Measurements from ENCODE around the gene ANKRD13D.

Gene ANKRD13D

GRCh38 chr11:67262731-67263675 is 26.1 kb upstream of the ANKRD13D start:
- no peaks in the 10 kb centered on the region for H3K9me3 ChIP-seq (ENCODE audit: control insufficient read depth in 2 of 2, low read length in 2 of 2)
- H3K9ac ChIP-seq (ENCODE audit: low read length in 2 of 2) = peak overlapping the region in 1 of 2 donors; percentile 29
- H3K4me1 ChIP-seq (ENCODE audit: control insufficient read depth, insufficient read depth, low read length) = peaks cover 37% of the 10 kb centered on the region
- peak overlapping the region; percentile 46 for H3K27ac ChIP-seq (ENCODE audit: low read length)
- no peaks in the 10 kb centered on the region for H3K36me3 ChIP-seq (ENCODE audit: control insufficient read depth in 2 of 2, insufficient read depth in 2 of 2, low read length in 2 of 2)
- H3K27me3 ChIP-seq (ENCODE audit: control insufficient read depth in 1 of 2, insufficient read depth in 2 of 2, low read length in 2 of 2) = no peaks in the 10 kb centered on the region
- peak overlapping the region in 1 of 2 donors; percentile 35 for H3K4me3 ChIP-seq (ENCODE audit: low read length in 2 of 2)

- Histone ChIP-seq H3K4me1 (ENCODE audit: control insufficient read depth, insufficient read depth, low read length) (peaks cover 50% of the 10 kb centered on the region), H3K27ac (ENCODE audit: low read length) (no peak overlapping the region)
These were observed 24.8 kb upstream of the ANKRD13D start for GRCh38 chr11:67264260-67264659.

DNA sequence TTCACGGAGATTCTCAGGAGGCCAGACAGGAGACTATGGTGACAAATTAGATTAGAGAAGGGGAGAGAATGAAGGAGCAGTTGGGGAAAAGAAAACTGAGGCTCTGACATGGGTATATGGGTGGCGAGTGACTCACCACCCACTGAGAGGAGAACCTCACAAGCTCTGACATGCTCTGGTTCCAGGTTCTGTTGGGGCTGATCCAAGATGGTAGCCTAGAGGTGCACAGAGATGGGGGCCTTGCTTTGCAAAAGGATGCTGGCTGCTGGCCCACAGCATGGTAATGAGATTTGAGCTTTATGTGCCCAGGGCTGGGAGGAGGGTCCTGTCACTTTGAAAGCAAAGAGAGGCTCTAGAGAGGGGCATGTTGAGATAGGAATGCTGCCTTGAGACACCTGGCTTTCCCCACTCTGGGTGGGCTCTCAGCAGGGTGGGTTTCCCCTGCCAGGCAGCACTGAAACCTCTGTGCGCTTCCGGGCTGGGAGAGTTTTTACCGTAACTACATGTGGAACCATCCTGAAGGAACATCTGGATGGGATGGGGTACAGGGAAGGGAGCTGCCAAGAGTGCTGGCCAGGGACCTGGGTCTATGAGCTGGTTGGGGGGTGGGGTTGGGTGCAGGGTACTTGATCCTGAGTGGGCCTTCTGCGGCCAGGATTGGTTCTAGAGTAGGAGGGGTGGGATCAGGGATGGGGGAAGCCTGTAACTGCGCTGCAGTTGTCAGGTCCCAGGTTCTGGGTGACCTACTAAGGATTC is 24.0 kb upstream of the ANKRD13D start:
- H3K27ac ChIP-seq (ENCODE audit: low read length) = peak overlapping the region; percentile 73
- no peaks in the 10 kb centered on the region for H3K9me3 ChIP-seq (ENCODE audit: control insufficient read depth in 2 of 2, low read length in 2 of 2)

More at GRCh38 chr11:67264260-67264659, 24.8 kb upstream of the ANKRD13D start:
- no peak overlapping the region for H3K4me3 ChIP-seq (ENCODE audit: low read length in 2 of 2)
- no peaks in the 10 kb centered on the region for H3K9me3 ChIP-seq (ENCODE audit: control insufficient read depth in 2 of 2, low read length in 2 of 2)
- H3K9ac ChIP-seq (ENCODE audit: low read length in 2 of 2) = no peak overlapping the region
- peaks cover 0 to 2% of the 10 kb centered on the region in 2 donors for H3K36me3 ChIP-seq (ENCODE audit: control insufficient read depth in 2 of 2, insufficient read depth in 2 of 2, low read length in 2 of 2)
- H3K27me3 ChIP-seq (ENCODE audit: control insufficient read depth in 1 of 2, insufficient read depth in 2 of 2, low read length in 2 of 2) = no peaks in the 10 kb centered on the region

DNA sequence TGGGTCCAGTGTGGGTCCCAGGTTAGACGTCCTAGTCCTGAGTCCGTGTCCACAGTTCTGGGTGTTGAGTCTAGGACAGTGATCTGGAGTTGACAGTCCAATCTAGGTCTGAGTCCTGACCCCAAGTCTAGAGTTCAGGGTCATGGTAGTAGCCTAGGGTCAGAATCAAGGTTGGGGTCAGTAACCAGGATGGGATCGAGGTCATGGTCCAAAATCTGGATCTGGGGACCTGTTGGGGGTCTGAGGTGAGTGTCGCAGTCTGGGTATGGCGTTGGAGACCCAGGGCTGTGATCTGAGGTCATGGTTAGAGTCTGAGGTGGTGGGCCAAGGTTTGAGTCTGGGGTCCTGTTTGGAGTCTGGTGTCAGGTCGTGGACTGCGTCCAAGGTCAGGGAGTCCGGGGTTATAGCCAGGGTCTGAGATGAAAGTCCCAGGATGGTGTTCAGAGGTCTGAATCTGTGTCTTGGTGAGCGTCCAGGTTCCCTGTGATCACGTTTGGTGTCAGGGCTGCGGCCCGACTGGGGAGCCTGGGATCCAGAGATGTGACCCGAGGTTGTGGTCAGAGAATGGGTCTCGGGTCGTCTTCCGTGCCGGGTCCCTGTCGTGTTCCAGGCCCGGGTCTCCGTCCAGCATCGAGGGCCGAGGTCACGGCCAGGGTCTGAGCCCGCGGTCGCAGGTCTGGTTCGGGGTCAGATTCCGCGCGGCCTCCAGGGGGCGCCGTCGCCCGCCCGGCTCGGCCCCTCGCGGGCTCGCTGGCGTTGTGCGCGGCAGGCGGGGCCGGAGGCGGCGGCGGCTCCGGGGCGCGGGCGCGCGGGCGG is 23.3 kb upstream of the ANKRD13D start:
- Histone ChIP-seq H3K27ac (ENCODE audit: low read length) (peak overlapping the region; percentile 73), H3K36me3 (ENCODE audit: control insufficient read depth in 2 of 2, insufficient read depth in 2 of 2, low read length in 2 of 2) (peaks cover 0 to 2% of the 10 kb centered on the region in 2 donors), H3K9me3 (ENCODE audit: control insufficient read depth in 2 of 2, low read length in 2 of 2) (no peaks in the 10 kb centered on the region), H3K27me3 (ENCODE audit: control insufficient read depth in 1 of 2, insufficient read depth in 2 of 2, low read length in 2 of 2) (no peaks in the 10 kb centered on the region), H3K4me3 (ENCODE audit: low read length in 2 of 2) (peak overlapping the region; percentile 55 to 67), H3K9ac (ENCODE audit: low read length in 2 of 2) (peak overlapping the region; percentile 69 to 74), H3K4me1 (ENCODE audit: control insufficient read depth, insufficient read depth, low read length) (peaks cover 66% of the 10 kb centered on the region)

More for the DNA sequence above, 24.0 kb upstream of the ANKRD13D start:
- peak overlapping the region in 1 of 2 donors; percentile 69 for H3K9ac ChIP-seq (ENCODE audit: low read length in 2 of 2)
- peaks cover 0 to 2% of the 10 kb centered on the region in 2 donors for H3K36me3 ChIP-seq (ENCODE audit: control insufficient read depth in 2 of 2, insufficient read depth in 2 of 2, low read length in 2 of 2)
- no peak overlapping the region for H3K4me3 ChIP-seq (ENCODE audit: low read length in 2 of 2)
- no peaks in the 10 kb centered on the region for H3K27me3 ChIP-seq (ENCODE audit: control insufficient read depth in 1 of 2, insufficient read depth in 2 of 2, low read length in 2 of 2)
- H3K4me1 ChIP-seq (ENCODE audit: control insufficient read depth, insufficient read depth, low read length) = peaks cover 58% of the 10 kb centered on the region

DNA sequence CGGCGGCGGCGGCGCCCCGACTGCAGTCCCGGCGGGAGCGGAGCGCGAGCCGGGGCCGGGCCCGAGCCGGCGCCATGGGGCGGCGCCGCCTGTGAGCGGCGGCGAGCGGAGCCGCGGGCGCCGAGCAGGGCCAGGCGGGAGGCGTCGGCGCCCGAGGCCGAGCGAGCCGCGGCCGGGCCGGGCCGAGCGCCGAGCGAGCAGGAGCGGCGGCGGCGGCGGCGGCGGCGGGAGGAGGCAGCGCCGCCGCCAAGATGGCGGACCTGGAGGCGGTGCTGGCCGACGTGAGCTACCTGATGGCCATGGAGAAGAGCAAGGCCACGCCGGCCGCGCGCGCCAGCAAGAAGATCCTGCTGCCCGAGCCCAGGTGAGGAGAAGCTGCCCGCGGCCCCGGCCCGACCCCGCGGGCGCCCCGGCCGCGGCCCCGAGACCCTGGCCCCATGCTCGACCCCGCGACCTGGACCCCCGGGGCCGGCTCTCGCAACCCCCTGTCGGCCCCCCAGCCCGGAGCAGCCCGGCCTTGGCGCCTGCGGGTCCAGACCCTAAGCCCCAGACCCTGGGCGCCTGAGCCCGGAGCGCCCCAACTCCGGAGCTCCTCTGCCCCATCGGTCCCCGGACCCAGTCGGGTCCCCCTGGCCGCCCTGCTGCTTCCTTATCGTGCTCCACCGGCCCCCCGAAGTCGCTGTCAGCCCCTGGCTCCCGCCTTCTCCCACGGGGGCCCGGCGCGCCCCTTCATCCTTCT is 22.5 kb upstream of the ANKRD13D start, which contains the start of gene GRK2:
TSS of gene GRK2 (plus strand) at position 25 of the 739 bp plus-strand sequence. CDS start at position 252, 227 bp downstream.
- Histone ChIP-seq H3K27ac (ENCODE audit: low read length) (peak within 1 kb of the TSS; percentile 73), H3K4me1 (ENCODE audit: control insufficient read depth, insufficient read depth, low read length) (peaks cover 71% of the 10 kb centered on the region)

GRCh38 chr11:67267188-67268080 is 21.7 kb upstream of the ANKRD13D start:
- Histone ChIP-seq H3K9ac (ENCODE audit: low read length in 2 of 2) (peak overlapping the region; percentile 81 to 82), H3K27ac (ENCODE audit: low read length) (peak overlapping the region; percentile 67)

More for the DNA sequence above, 22.5 kb upstream of the ANKRD13D start, which contains the start of gene GRK2:
- Histone ChIP-seq H3K4me3 (ENCODE audit: low read length in 2 of 2) (peak within 1 kb of the TSS; percentile 83 to 84), H3K9ac (ENCODE audit: low read length in 2 of 2) (peak within 1 kb of the TSS; percentile 81 to 82), H3K9me3 (ENCODE audit: control insufficient read depth in 2 of 2, low read length in 2 of 2) (no peaks in the 10 kb centered on the region), H3K27me3 (ENCODE audit: control insufficient read depth in 1 of 2, insufficient read depth in 2 of 2, low read length in 2 of 2) (no peaks in the 10 kb centered on the region), H3K36me3 (ENCODE audit: control insufficient read depth in 2 of 2, insufficient read depth in 2 of 2, low read length in 2 of 2) (peaks cover 0 to 2% of the 10 kb centered on the region in 2 donors)

DNA sequence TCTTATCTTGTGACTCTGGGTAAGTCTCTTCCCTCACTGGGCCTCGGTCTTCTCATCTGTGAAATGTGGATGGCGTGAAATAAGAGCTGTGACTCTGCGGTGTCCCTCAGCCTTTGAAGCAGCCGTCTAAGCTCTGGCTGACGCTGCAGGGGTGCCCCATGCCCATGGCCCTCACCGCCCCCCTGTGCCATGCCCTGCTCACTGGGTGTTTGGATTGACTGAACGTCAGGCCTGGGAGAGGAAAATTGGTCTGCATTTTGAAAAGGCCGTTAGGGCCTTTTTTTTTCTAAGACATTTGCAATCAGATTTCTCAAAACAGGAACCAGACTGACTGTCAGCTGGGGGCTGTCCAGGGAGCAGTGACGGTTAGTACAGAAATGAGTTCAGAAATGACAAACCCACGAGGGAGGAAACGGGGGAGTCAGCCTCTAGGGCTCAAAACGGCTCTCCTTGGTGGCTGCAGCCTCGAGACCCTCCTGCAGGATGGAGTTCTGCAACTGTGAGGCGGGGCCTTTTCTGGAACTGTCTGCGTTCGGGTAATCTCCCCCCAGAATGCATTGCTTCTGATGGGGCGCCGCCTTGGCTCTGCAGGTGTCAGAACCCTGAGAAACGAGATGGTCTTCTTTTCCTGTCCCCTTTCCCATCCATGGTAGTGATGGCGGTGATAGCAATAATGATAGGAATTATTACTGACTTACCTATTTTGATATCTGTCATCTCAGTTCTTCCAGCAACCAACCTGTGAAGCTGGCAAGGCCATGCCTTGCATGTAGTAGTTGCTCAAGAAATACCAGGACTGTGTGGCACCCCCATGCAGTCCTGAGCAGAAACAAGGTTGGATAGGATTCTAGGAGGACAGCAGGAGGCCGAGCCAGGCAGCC is 20.8 kb upstream of the ANKRD13D start:
- peak overlapping the region; percentile 83 to 84 for H3K4me3 ChIP-seq (ENCODE audit: low read length in 2 of 2)
- peak overlapping the region; percentile 81 to 82 for H3K9ac ChIP-seq (ENCODE audit: low read length in 2 of 2)
- H3K9me3 ChIP-seq (ENCODE audit: control insufficient read depth in 2 of 2, low read length in 2 of 2) = no peaks in the 10 kb centered on the region
- no peaks in the 10 kb centered on the region for H3K27me3 ChIP-seq (ENCODE audit: control insufficient read depth in 1 of 2, insufficient read depth in 2 of 2, low read length in 2 of 2)
- H3K4me1 ChIP-seq (ENCODE audit: control insufficient read depth, insufficient read depth, low read length) = peaks cover 72% of the 10 kb centered on the region
- peak overlapping the region; percentile 67 for H3K27ac ChIP-seq (ENCODE audit: low read length)
- H3K36me3 ChIP-seq (ENCODE audit: control insufficient read depth in 2 of 2, insufficient read depth in 2 of 2, low read length in 2 of 2) = peaks cover 0 to 6% of the 10 kb centered on the region in 2 donors

More at GRCh38 chr11:67267188-67268080, 21.7 kb upstream of the ANKRD13D start:
- no peaks in the 10 kb centered on the region for H3K9me3 ChIP-seq (ENCODE audit: control insufficient read depth in 2 of 2, low read length in 2 of 2)
- H3K27me3 ChIP-seq (ENCODE audit: control insufficient read depth in 1 of 2, insufficient read depth in 2 of 2, low read length in 2 of 2) = no peaks in the 10 kb centered on the region
- peaks cover 71% of the 10 kb centered on the region for H3K4me1 ChIP-seq (ENCODE audit: control insufficient read depth, insufficient read depth, low read length)
- peak overlapping the region; percentile 83 to 84 for H3K4me3 ChIP-seq (ENCODE audit: low read length in 2 of 2)
- peaks cover 0 to 5% of the 10 kb centered on the region in 2 donors for H3K36me3 ChIP-seq (ENCODE audit: control insufficient read depth in 2 of 2, insufficient read depth in 2 of 2, low read length in 2 of 2)

DNA sequence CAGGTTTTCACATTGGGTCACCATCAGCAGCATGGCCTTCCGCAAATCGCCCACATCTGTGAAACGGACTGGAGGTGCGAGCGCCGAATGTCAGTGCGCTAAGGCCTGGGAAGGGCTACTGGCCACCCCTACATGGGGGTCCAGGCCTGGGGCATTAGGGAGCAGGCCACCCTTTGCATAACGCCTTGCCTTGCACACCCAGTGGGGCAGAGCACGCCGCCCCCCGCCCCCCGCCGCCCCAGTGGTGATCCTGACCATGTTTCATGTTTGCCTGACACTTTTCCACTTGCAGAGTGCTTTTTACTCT is 20.2 kb upstream of the ANKRD13D start:
- H3K27ac ChIP-seq (ENCODE audit: low read length) = peak overlapping the region; percentile 67
- peaks cover 77% of the 10 kb centered on the region for H3K4me1 ChIP-seq (ENCODE audit: control insufficient read depth, insufficient read depth, low read length)
- H3K4me3 ChIP-seq (ENCODE audit: low read length in 2 of 2) = peak overlapping the region in 1 of 2 donors; percentile 84
- H3K9ac ChIP-seq (ENCODE audit: low read length in 2 of 2) = no peak overlapping the region
- no peaks in the 10 kb centered on the region for H3K9me3 ChIP-seq (ENCODE audit: control insufficient read depth in 2 of 2, low read length in 2 of 2)
- H3K36me3 ChIP-seq (ENCODE audit: control insufficient read depth in 2 of 2, insufficient read depth in 2 of 2, low read length in 2 of 2) = peaks cover 0 to 6% of the 10 kb centered on the region in 2 donors
- H3K27me3 ChIP-seq (ENCODE audit: control insufficient read depth in 1 of 2, insufficient read depth in 2 of 2, low read length in 2 of 2) = no peaks in the 10 kb centered on the region
